Glutamatergic neuron (in vitro differentiated cells): ENCODE measurements around the gene ARAP2. TPM values are rescaled to one million over a fixed set of nuclear protein-coding genes. Genes with fewer than 3 reads are reported as not detected.

Source experiments
- DNase-seq: peaks from one replicate; pipeline ENCODE4 v3.0.0; 2022
- H3K27ac Mint-ChIP-seq: one replicate; pipeline ENCODE4 v1.8.0; 2020; ENCODE audit warnings: mild to moderate bottlenecking, mixed read lengths, inconsistent platforms; ENCODE audit not compliant: unreplicated experiment
- H3K27me3 Mint-ChIP-seq: one replicate; pipeline ENCODE4 v1.8.0; 2020; ENCODE audit warnings: mild to moderate bottlenecking, moderate library complexity, mixed read lengths, inconsistent platforms; ENCODE audit not compliant: unreplicated experiment
- H3K36me3 Mint-ChIP-seq: one replicate; pipeline ENCODE4 v1.8.0; 2020; ENCODE audit warnings: mild to moderate bottlenecking, mixed read lengths, inconsistent platforms; ENCODE audit not compliant: unreplicated experiment
- H3K4me1 Mint-ChIP-seq: one replicate; pipeline ENCODE4 v1.8.0; 2020; ENCODE audit warnings: mild to moderate bottlenecking, low read depth, mixed read lengths, inconsistent platforms; ENCODE audit not compliant: unreplicated experiment
- H3K4me3 Mint-ChIP-seq: one replicate; pipeline ENCODE4 v1.8.0; 2020; ENCODE audit warnings: mild to moderate bottlenecking, mixed read lengths, inconsistent platforms; ENCODE audit not compliant: unreplicated experiment
- H3K9me3 Mint-ChIP-seq: one replicate; pipeline ENCODE4 v1.8.0; 2020; ENCODE audit warnings: mild to moderate bottlenecking, moderate library complexity, mixed read lengths, inconsistent platforms; ENCODE audit not compliant: unreplicated experiment
- CTCF ChIP-seq: fragments of 200-600 bp; sonication (generic); IDR thresholded peaks from one replicate; pipeline ENCODE4 v1.5.0; 2021; ENCODE audit not compliant: partially characterized antibody, unreplicated experiment
- total RNA-seq: library from RNA; stranded (reverse); fragmentation: NEBNext Ultra II Directional; extraction: Animal tissue kit (Norgen Biotek cat#: 25700); gene quantifications from one replicate; pipeline ENCODE4 v1.2.1, GENCODE V29; 2021; ENCODE audit not compliant: unreplicated experiment

The ARAP2 gene
- total RNA-seq, 1 donor from 2014 or later: 1.4 TPM

GRCh38 chr4:36037127-36037526 lies 207.2 kb downstream of the ARAP2 start:
- Mint-ChIP-seq H3K27me3 (no peaks in the 10 kb centered on the region), H3K4me3 (no peak overlapping the region)

DNA sequence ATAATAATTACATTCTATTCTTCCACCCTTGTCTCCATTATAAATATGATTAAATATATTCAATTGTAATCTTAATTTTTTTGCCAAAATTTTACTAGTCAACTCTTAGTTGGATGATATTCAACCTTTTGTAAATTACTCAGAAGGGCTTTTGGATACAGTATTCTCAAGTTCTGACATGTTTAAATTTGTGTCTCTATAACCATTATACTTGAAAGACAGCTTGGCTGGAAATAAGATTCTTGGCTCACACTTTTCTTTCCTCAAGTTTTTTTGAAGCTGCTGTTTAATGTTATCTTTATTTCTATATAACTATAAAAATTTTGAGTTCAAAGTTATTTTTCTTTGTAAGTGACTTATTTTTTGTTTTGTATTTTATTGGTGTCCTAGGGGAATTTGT lies 214.4 kb downstream of the ARAP2 start:
- H3K4me1 Mint-ChIP-seq: peaks cover 22% of the 10 kb centered on the region
- H3K36me3 Mint-ChIP-seq: no peaks in the 10 kb centered on the region
- peaks cover 1% of the 10 kb centered on the region for H3K27me3 Mint-ChIP-seq
- TF ChIP-seq CTCF: no peak
- H3K4me3 Mint-ChIP-seq: no peak overlapping the region
- DNase-seq: no peak
- H3K27ac Mint-ChIP-seq: no peak overlapping the region
- H3K9me3 Mint-ChIP-seq: peaks cover 3% of the 10 kb centered on the region

More at GRCh38 chr4:36037127-36037526, 207.2 kb downstream of the ARAP2 start:
- no peak overlapping the region for H3K27ac Mint-ChIP-seq
- no peaks in the 10 kb centered on the region for H3K4me1 Mint-ChIP-seq
- TF ChIP-seq CTCF: no peak
- peaks cover 1% of the 10 kb centered on the region for H3K9me3 Mint-ChIP-seq
- no peaks in the 10 kb centered on the region for H3K36me3 Mint-ChIP-seq
- no peak for DNase-seq

- Mint-ChIP-seq H3K9me3 (peaks cover 2% of the 10 kb centered on the region), H3K4me1 (peaks cover 24% of the 10 kb centered on the region), H3K36me3 (no peaks in the 10 kb centered on the region), H3K4me3 (no peak overlapping the region), H3K27ac (no peak overlapping the region), H3K27me3 (peaks cover 1% of the 10 kb centered on the region)
- TF ChIP-seq CTCF: no peak
- no peak for DNase-seq
Observed at GRCh38 chr4:36027203-36027602, 217.1 kb downstream of the ARAP2 start.

DNA sequence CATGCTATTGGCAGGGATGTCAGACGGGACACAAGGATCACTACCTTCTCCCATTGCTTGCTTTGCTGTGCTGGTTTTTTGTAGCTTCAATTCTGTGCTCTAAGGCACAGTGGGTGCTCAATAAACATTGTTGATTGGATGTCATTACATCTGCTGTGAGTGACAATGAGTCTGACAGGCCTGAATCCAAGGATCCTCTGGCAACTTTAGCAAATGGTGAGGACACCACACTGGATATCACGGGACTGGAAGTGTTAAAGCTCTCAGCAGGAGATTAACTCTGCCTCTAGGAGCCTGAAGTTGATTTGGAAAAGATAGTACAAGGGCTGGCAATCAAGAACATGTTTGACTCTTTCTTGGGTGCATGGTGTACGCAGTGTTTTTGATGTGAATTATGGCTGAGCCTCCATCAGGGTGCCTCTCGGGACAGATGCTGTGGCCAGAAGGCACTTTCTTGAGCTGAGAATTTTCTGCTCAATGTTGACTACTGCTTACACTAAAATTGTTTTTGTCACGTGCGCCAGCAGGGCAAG lies 217.9 kb downstream of the ARAP2 start:
- DNase-seq: no peak
- no peak for TF ChIP-seq CTCF
- peaks cover 2% of the 10 kb centered on the region for H3K9me3 Mint-ChIP-seq
- peak overlapping the region; percentile 60 for H3K27ac Mint-ChIP-seq
- H3K4me1 Mint-ChIP-seq: peaks cover 24% of the 10 kb centered on the region
- H3K4me3 Mint-ChIP-seq: no peak overlapping the region
- H3K27me3 Mint-ChIP-seq: peaks cover 1% of the 10 kb centered on the region
- H3K36me3 Mint-ChIP-seq: no peaks in the 10 kb centered on the region

GRCh38 chr4:36024901-36025660 lies 219.2 kb downstream of the ARAP2 start:
- Mint-ChIP-seq H3K36me3 (no peaks in the 10 kb centered on the region), H3K27ac (peak overlapping the region; percentile 56), H3K4me3 (peak overlapping the region; percentile 22), H3K4me1 (peaks cover 24% of the 10 kb centered on the region), H3K9me3 (peaks cover 2% of the 10 kb centered on the region), H3K27me3 (peaks cover 1% of the 10 kb centered on the region)
- DNase-seq: no peak
- no peak for TF ChIP-seq CTCF
